Melanocyte of skin (primary cell): ENCODE measurements around the gene PRPF8. TPM values are rescaled to one million over a fixed set of nuclear protein-coding genes. Genes with fewer than 3 reads are reported as not detected.

Experiments
- small RNA-seq, 2 donors: library from RNA; depleted of rRNA; stranded (forward); fragments of <200 nt; gene quantifications; one replicate each; pipeline ENCODE3, GENCODE V24; 2012
- total RNA-seq, 2 donors: library from RNA; depleted of rRNA; stranded (reverse); fragments of >200 nt; gene quantifications; 2 replicates each; pipeline ENCODE4 v1.2.3, GENCODE V29; 2012

Gene PRPF8
- 100 to 1,000 TPM; 104 to 129 TPM for total RNA-seq

DNA sequence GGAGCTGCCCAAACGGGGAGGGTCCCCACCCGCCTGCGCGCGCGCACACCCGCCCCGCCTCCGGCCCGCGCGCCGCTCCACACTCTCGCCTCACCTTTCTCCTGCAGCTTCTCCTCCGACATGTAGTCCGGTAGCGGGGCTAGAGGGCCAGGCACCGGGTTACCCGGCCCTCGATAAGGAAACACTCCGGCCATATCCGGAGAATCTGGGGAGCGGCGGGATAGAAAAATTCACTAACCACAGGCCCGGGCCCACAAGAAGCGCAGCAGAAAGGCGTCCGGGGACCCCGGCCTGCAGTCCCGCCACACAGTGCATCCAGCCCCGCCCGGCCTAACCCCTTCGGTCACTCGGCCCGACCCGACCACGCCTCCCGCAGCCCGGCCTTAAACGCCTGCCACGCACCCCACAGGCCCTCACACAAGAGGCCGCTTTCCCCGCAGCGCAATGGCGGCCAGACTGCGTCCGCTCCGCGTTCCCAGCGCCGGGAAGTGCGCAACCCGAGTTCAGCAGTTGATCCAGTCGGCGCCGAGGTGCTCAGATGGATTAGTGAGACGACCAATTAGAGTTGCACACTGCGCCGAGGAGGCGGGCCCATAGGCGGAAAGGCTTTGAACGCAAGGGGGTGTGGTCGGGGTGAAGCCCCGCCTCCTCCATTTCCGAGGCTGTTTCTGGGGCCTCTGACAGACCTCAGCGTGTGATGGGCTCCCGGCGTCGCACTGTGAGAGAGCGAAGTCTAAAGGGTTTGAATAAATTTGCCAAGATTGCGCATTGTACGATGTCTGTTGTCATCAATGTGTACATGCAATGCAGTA, at the start of gene PRPF8:
Gene PRPF8, minus strand, starts transcription at position 490 of the 812 bp plus-strand sequence. Its CDS starts 296 bp downstream, at position 194.

DNA sequence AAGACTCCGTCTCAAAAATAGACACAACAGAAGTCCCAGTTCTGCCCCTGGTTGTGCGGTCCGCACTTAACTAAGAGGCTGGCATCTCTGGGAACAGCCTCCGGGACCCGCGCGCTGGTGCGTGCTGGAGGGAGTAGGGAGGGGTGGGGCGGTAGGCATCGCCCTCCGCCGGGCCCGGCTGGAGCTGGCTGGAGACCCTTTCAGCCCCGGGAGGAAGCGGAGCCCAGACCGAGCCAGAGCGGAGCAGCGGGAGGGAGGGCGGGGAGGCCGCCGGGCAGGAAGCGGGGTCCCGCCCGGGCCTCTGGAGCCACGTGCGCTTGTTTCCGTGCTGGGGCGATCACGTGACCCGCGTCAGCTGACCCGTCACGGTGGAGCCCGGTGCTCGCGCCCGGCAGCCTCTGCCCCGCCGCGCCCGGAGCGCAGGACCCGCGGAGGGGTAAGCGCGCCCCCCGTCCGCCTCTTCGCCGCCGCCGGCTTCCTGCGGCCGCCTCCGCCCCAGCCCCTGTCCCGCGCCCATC, 39.7 kb upstream of the PRPF8 start, which contains the start of gene WDR81:
Gene WDR81, plus strand, starts transcription at position 354 of the 518 bp plus-strand sequence. CDS start 256 bp downstream, outside the sequence.

DNA sequence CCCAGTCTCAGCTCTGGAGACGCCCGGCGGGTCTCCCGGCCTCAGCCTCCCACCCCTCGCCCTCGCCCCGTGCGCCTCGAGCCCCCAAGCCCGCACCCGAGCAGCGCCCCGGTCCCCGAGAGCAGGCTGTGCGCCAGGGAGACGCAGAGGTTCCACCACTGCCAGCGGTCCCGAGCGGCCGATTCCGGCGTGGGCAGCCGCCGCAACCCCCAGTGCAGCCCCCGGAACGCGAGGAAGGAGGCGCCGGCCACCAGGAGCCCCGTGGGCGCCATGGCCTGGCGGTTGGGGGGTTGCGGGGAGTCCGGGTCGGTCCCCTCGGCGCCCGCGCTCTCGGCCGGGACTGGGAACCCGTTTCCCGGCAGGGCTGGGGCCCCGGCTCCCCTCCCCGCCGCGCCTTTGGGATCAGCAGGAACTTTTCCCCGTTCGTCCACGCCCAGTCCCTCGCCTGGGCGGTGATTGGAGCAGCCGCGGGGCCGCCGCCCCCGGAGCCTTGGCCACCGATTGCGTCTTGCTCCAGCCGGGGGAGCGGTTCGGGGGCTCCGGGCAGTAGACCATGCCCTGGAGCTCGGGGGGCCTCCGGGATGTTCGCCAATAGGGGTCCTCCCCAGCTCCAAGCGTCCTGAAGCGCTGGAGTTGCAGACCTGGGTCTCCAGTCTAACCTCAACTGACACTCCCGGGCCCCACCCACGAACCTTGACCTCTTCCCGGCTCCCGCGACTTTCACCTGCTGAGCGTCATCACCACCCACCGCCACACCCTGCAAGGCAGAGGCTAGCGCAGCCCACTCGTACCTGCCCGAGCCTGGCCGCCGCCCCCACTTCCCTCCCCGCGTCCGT, 25.5 kb upstream of the PRPF8 start, which contains the start of gene TLCD2:
Gene TLCD2, minus strand, starts transcription at position 407 of the 836 bp plus-strand sequence. Its CDS starts 135 bp downstream, at position 272.

DNA sequence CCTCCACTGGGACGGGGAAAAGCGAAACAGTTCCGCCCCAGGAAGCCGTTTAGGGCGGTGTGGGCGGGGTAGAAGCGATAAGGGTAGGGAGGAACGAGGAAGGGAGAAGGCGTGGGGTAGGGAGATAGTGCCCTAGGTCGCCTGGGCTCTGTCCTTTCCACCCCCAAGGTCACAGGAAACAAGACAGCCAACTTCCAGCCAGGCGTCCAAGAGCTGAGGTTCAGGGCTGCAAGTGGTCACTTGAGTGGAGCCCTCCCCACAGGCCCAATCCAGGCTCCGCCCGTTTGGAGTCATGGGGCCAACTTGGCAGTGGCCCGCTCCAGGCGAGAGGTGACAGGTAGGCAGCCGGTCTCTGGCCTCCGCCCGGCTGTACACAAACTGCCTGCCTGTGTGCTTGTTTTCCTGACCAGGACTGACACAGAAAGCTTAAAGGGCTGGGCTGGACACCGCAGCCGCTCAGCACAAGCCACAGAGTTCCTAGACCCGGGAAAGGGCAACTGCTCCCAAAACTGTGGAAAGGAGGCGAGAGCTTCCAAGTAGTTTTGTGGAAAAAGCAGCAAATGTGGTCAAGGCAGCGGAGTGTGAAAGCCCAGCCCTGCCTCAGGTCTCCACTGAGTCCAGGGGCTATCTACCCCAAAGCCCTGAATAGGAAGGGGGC, 34.7 kb downstream of the PRPF8 start, which contains the start of gene RILP:
Gene RILP, minus strand, starts transcription at position 23 of the 658 bp plus-strand sequence. CDS start 62 bp downstream, outside the sequence.

DNA sequence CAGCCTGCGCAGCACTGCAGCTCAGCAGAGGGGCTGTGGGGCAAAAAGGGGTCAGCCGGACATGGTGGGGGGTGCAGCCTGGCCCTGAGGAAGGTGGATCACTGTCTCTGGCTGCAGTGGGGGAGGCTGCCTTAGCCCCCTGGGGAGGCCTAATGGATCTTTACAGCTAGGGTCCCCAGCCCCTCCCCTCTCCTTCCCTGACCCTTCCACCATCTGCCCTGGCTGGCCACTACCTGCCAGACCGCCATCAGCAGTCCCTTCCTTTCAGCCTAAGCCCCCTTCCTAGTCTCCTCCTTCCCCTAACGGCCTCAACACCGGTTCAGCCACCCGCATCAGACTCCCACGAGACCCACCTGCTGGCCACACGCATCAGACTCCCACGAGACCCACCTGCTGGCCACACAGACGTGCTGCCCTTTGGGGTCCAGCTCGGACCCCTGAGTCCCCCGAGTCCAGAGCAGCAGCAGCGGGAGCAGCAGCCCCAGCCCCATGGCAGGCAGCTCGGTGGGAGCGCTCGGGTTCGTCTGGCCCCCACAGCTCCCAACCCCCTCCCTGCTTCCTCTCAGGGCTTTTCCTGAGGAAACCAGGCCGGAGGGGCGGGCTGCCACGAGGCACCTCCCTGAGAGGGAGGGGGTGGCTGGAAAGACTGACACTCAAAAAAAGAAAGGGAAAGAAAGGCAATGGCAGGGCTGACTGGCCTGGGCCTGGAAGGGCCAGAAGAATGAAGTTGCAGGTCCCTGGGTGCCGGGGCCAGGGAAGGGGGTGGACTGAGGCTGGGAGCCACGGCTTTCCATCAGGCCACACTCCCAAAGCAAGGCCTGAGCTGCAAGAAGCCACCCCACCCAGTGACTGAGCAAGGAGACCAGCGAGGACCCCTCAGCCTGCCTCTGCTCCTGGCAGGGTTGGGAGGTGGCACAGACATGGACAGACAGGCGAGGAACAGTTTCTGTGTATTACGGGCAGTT, 39.2 kb downstream of the PRPF8 start, which contains the start of gene SCARF1:
Gene SCARF1, minus strand, starts transcription at position 526 of the 965 bp plus-strand sequence. Its CDS starts 35 bp downstream, at position 491.

DNA sequence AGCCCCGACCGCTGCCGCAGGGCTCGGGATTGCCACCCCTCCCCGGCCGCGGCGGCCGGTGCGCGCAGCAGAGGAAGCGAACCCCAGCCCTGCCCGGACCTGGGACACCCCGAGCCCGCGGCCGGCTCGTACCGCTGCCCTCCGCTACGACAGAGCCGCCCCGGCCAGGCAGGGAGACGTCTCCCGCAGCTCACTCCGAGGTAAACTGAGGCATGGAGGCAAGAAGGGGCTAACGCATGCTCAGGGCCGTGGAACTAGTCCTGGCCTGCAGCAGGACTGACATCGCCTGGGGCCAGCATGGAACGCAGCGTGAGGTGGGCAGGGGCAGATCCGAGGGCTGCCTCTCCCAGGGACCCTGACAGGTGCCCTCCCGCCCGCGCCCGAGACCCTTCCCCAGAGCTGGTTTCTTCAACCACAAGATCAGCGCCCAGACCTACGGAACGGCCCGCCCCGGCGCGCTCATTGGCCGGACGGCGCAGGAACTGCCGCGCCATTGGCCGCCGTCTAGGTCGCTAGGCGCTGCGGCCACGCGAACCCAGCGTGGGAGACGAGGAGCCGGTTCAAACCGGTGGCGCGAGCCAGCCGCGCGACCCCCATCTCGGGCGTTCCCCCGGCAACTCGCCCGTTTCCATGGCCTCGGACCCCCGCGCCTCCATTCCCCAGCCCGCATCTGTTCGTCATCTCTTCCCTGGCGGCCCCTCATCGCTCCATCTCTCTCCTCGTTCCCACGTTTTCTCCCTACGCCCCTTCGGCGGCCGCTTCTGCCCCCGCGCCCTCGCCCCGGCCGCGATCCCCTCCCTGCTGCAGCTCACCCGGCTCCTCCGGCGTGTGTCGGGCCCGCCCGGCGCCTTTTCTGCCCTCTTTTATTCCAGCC, 56.4 kb downstream of the PRPF8 start, which contains the start of gene SLC43A2:
Gene SLC43A2, minus strand, starts transcription at position 853 of the 874 bp plus-strand sequence. CDS start 960 bp downstream, outside the sequence.

Small RNA genes lying within 50 kb of the gene (small RNA-seq; reads per million reads assigned to genes)
- gene RN7SL105P = 0 to 0.23 reads per million in 2 donors

Other genes starting within 250 kb of the PRPF8 start
- gene CRK, start 228.6 kb downstream of the PRPF8 start, total RNA-seq = 100 to 1,000 TPM in 1 of 2 donors, 10 to 100 TPM in 1; 68.8 to 106 TPM
- 100 to 1,000 TPM; 103 to 112 TPM for gene MYO1C, start 192.2 kb downstream of the PRPF8 start, total RNA-seq
- gene INPP5K, start 168.3 kb downstream of the PRPF8 start, total RNA-seq = 10 to 100 TPM; 34.6 to 46.8 TPM
- gene PITPNA, start 122.1 kb downstream of the PRPF8 start, total RNA-seq = 10 to 100 TPM; 24.1 to 26.3 TPM
- gene SLC43A2, start 56.0 kb downstream of the PRPF8 start, total RNA-seq = 1 to 10 TPM in 1 of 2 donors, under 1 TPM in 1; 1.00 to 3.8 TPM
- under 1 TPM; under 0.01 TPM for gene SCARF1, start 39.1 kb downstream of the PRPF8 start, total RNA-seq
- 1 to 10 TPM; 5.0 to 8.9 TPM for gene RILP, start 35.0 kb downstream of the PRPF8 start, total RNA-seq
- gene TLCD2, start 25.5 kb upstream of the PRPF8 start, total RNA-seq = 1 to 10 TPM in 1 of 2 donors, under 1 TPM in 1; 1.00 to 1.4 TPM
- gene WDR81, start 39.8 kb upstream of the PRPF8 start, total RNA-seq = 100 to 1,000 TPM in 1 of 2 donors, 10 to 100 TPM in 1; 78.1 to 106 TPM
- gene SERPINF2, start 58.0 kb upstream of the PRPF8 start, total RNA-seq = under 1 TPM; under 0.01 TPM
- 100 to 1,000 TPM in 1 of 2 donors, 1 to 10 TPM in 1; 3.1 to 169 TPM for gene SERPINF1, start 77.2 kb upstream of the PRPF8 start, total RNA-seq
- gene SMYD4, start 145.0 kb upstream of the PRPF8 start, total RNA-seq = 10 to 100 TPM; 11.7 to 17.6 TPM
- gene RPA1, start 145.1 kb upstream of the PRPF8 start, total RNA-seq = 10 to 100 TPM; 13.1 to 29.0 TPM